Smooth muscle cell (in vitro differentiated cells): ENCODE results near the gene INAFM1. TPM values are rescaled to one million over a fixed set of nuclear protein-coding genes. Genes with fewer than 3 reads are reported as not detected.

Source experiments
- DNase-seq: peaks from one replicate; lab custom pipeline; 2025; ENCODE audit not compliant: unreplicated experiment; lab: John Stamatoyannopoulos, UW
- H2AFZ ChIP-seq: fragments of 200-600 bp; sonication (generic); 2 replicates; pipeline ENCODE4 v1.6.0; 2016; ENCODE audit warnings: antibody characterized with exemption, low read depth, mild to moderate bottlenecking
- H3F3A ChIP-seq: fragments of 200-600 bp; sonication (generic); 2 replicates; pipeline ENCODE4 v1.6.0; 2017; ENCODE audit warnings: antibody characterized with exemption, low read depth
- H3K27ac ChIP-seq: fragments of 200-600 bp; sonication (generic); 2 replicates; pipeline ENCODE4 v1.5.1; 2016; ENCODE audit warnings: low read depth, mild to moderate bottlenecking
- H3K27me3 ChIP-seq: fragments of 200-600 bp; sonication (generic); 2 replicates; pipeline ENCODE4 v1.6.1; 2016; ENCODE audit warnings: low read depth, mild to moderate bottlenecking
- H3K36me3 ChIP-seq: fragments of 200-600 bp; sonication (generic); 2 replicates; pipeline ENCODE4 v1.5.1; 2016; ENCODE audit warnings: low read depth
- H3K4me1 ChIP-seq: fragments of 200-600 bp; sonication (generic); 2 replicates; pipeline ENCODE4 v1.5.1; 2016; ENCODE audit warnings: low read depth
- H3K4me2 ChIP-seq: fragments of 200-600 bp; sonication (generic); 2 replicates; pipeline ENCODE4 v1.6.0; 2016; ENCODE audit warnings: mild to moderate bottlenecking
- H3K4me3 ChIP-seq: fragments of 200-600 bp; sonication (generic); 2 replicates; pipeline ENCODE4 v1.5.1; 2016; ENCODE audit warnings: mild to moderate bottlenecking
- H3K79me2 ChIP-seq: fragments of 200-600 bp; sonication (generic); 2 replicates; pipeline ENCODE4 v1.6.0; 2016; ENCODE audit warnings: low read depth, mild to moderate bottlenecking
- H3K9ac ChIP-seq: fragments of 200-600 bp; sonication (generic); 2 replicates; pipeline ENCODE4 v1.6.0; 2016; ENCODE audit warnings: low read depth
- H3K9me3 ChIP-seq: fragments of 200-600 bp; sonication (generic); replicated peaks from 2 replicates; pipeline ENCODE4 v1.5.1; 2016; ENCODE audit warnings: low read depth
- H4K20me1 ChIP-seq: fragments of 200-600 bp; sonication (generic); 2 replicates; pipeline ENCODE4 v1.6.0; 2016; ENCODE audit warnings: low read depth
- CTCF ChIP-seq: fragments of 200-600 bp; sonication (generic); IDR thresholded peaks from 2 replicates; pipeline ENCODE4 v1.5.1; 2017; ENCODE audit warnings: borderline replicate concordance, mild to moderate bottlenecking, antibody characterized with exemption; ENCODE audit not compliant: insufficient read depth, poor library complexity, severe bottlenecking
- WGBS: methylation state at CpG from one replicate; pipeline ENCODE4 v1.1.7; 2016; ENCODE audit warnings: low lambda C conversion rate; 5-methylcytosine and 5-hydroxymethylcytosine counted together
- polyA plus RNA-seq: library from polyadenylated mRNA; unstranded; fragments of >200 nt; fragmentation: Nextera tagmentation; extraction: Ambion mirVana; gene quantifications from 2 replicates; pipeline ENCODE4 v1.2.1, GENCODE V29; 2016
- total RNA-seq: library from RNA; depleted of rRNA; stranded (reverse); fragments of >200 nt; gene quantifications from 2 replicates; pipeline ENCODE4 v1.2.3, GENCODE V29; 2014

INAFM1 gene
- total and polyA plus RNA-seq, 2 experiments from 2014 or later = 7.2 to 29.7 TPM

GRCh38 chr19:47257411-47258169 is 17.1 kb upstream of the INAFM1 start:
- H3K4me2 ChIP-seq = peak overlapping the region; percentile 91
- 3% methylated on average over 23 of the region's 29 CpGs for WGBS
- peaks cover 4% of the 10 kb centered on the region for H3F3A ChIP-seq
- no peaks in the 10 kb centered on the region for H3K9me3 ChIP-seq
- peaks cover 4% of the 10 kb centered on the region for H3K36me3 ChIP-seq
- H3K79me2 ChIP-seq = peaks cover 38% of the 10 kb centered on the region
- no peaks in the 10 kb centered on the region for H3K27me3 ChIP-seq
- H3K9ac ChIP-seq = peak overlapping the region; percentile 77
- H3K27ac ChIP-seq = peak overlapping the region; percentile 88
- no peak for DNase-seq
- TF ChIP-seq CTCF = no peak
- peak overlapping the region; percentile 59 for H3K4me3 ChIP-seq
- peaks cover 15% of the 10 kb centered on the region for H4K20me1 ChIP-seq
- peaks cover 15% of the 10 kb centered on the region for H3K4me1 ChIP-seq
- H2AFZ ChIP-seq = no peak overlapping the region

GRCh38 chr19:47258434-47258833 is 16.3 kb upstream of the INAFM1 start:
- Histone ChIP-seq H2AFZ (no peak overlapping the region), H3K36me3 (peaks cover 4% of the 10 kb centered on the region), H3K27ac (peak overlapping the region; percentile 88), H3F3A (peaks cover 4% of the 10 kb centered on the region), H3K9ac (peak overlapping the region; percentile 77), H3K4me3 (peak overlapping the region; percentile 59), H3K27me3 (no peaks in the 10 kb centered on the region), H3K79me2 (peaks cover 44% of the 10 kb centered on the region), H3K4me2 (peak overlapping the region; percentile 91), H3K9me3 (no peaks in the 10 kb centered on the region), H4K20me1 (peaks cover 23% of the 10 kb centered on the region), H3K4me1 (peaks cover 15% of the 10 kb centered on the region)
- TF ChIP-seq CTCF = no peak
- DNase-seq = no peak
- 91% methylated on average over 9 of the region's 9 CpGs for WGBS

- H3K79me2 ChIP-seq = peaks cover 47% of the 10 kb centered on the region
- H3K27ac ChIP-seq = peak overlapping the region; percentile 88
- peak overlapping the region; percentile 77 for H3K9ac ChIP-seq
- H3K9me3 ChIP-seq = no peaks in the 10 kb centered on the region
- DNase-seq = no peak
- TF ChIP-seq CTCF = no peak
- H3K4me3 ChIP-seq = peak overlapping the region; percentile 59
- peaks cover 27% of the 10 kb centered on the region for H4K20me1 ChIP-seq
- no peaks in the 10 kb centered on the region for H3K27me3 ChIP-seq
- H3F3A ChIP-seq = peaks cover 1% of the 10 kb centered on the region
- peaks cover 4% of the 10 kb centered on the region for H3K36me3 ChIP-seq
- 93% methylated on average over 6 of the region's 6 CpGs for WGBS
- H3K4me2 ChIP-seq = peak overlapping the region; percentile 91
- no peak overlapping the region for H2AFZ ChIP-seq
- peaks cover 15% of the 10 kb centered on the region for H3K4me1 ChIP-seq
These were observed 15.7 kb upstream of the INAFM1 start for GRCh38 chr19:47258895-47259555.
